Left lobe of liver (tissue), 2 donors: Measurements from ENCODE around the gene ITGAL. TPM values are rescaled to one million over a fixed set of nuclear protein-coding genes. Genes with fewer than 3 reads are reported as not detected.
A peak's percentile ranks its signal among the peaks of the same experiment; 100 is the strongest.
"Not testable (repeated sequence)": the region's sequence is repeated elsewhere in the genome, so short reads cannot be mapped to it uniquely, and the experiment has no call there.

Experiments used
- ATAC-seq: fragments of 200-7000 bp; cut with Tn5 transposase; one replicate; pipeline ENCODE4 v1.9.1; 2020; ENCODE audit warnings: mild to moderate bottlenecking, moderate library complexity
- DNase-seq: peaks from one replicate; pipeline ENCODE4 v3.0.0-alpha.2; 2020; ENCODE audit warnings: low spot score
- total RNA-seq: library from RNA; stranded (reverse); gene quantifications from one replicate; pipeline ENCODE4 v1.2.1, GENCODE V29; 2021
- donor health status: DM: no; HTN: no; CAD: no; lungs with moderate emphysema.
- donor health status: DM: no; HTN: yes; CAD: no.

Gene ITGAL
- total RNA-seq, 1 donor from 2014 or later = 11.0 TPM

GRCh38 chr16:30539000-30539964 lies 66.7 kb downstream of the ITGAL start:
- ATAC-seq = no peak
- DNase-seq = no peak

GRCh38 chr16:30539986-30540526 lies 67.5 kb downstream of the ITGAL start:
- not testable (repeated sequence) for DNase-seq, ATAC-seq

GRCh38 chr16:30540916-30541464 lies 68.4 kb downstream of the ITGAL start:
- DNase-seq, ATAC-seq: not testable (repeated sequence)

- ATAC-seq (no peak), DNase-seq (no peak)
Observed at GRCh38 chr16:30541502-30542329, 69.2 kb downstream of the ITGAL start.

- DNase-seq = no peak
Observed at GRCh38 chr16:30543067-30543466, 70.5 kb downstream of the ITGAL start.

GRCh38 chr16:30546115-30546514 lies 73.6 kb downstream of the ITGAL start:
- ATAC-seq (peak; percentile 21), DNase-seq (no peak)

More at GRCh38 chr16:30543067-30543466, 70.5 kb downstream of the ITGAL start:
- no peak for ATAC-seq

GRCh38 chr16:30548416-30549253 lies 76.1 kb downstream of the ITGAL start:
- no peak for ATAC-seq

GRCh38 chr16:30551781-30552180 lies 79.2 kb downstream of the ITGAL start:
- ATAC-seq = no peak

More at GRCh38 chr16:30548416-30549253, 76.1 kb downstream of the ITGAL start:
- DNase-seq = no peak

GRCh38 chr16:30552956-30553355 lies 80.4 kb downstream of the ITGAL start:
- no peak for ATAC-seq

More at GRCh38 chr16:30551781-30552180, 79.2 kb downstream of the ITGAL start:
- DNase-seq = no peak

GRCh38 chr16:30553393-30553899 lies 80.9 kb downstream of the ITGAL start:
- no peak for ATAC-seq
- DNase-seq = no peak

More at GRCh38 chr16:30552956-30553355, 80.4 kb downstream of the ITGAL start:
- DNase-seq = no peak

GRCh38 chr16:30554557-30555314 lies 82.2 kb downstream of the ITGAL start:
- ATAC-seq (no peak), DNase-seq (no peak)

- ATAC-seq (no peak), DNase-seq (no peak)
Observed at GRCh38 chr16:30555315-30556124, 83.0 kb downstream of the ITGAL start.

GRCh38 chr16:30556125-30556473 lies 83.6 kb downstream of the ITGAL start:
- DNase-seq (no peak), ATAC-seq (no peak)

GRCh38 chr16:30557707-30557956 lies 85.1 kb downstream of the ITGAL start:
- peak; percentile 1 for ATAC-seq
- DNase-seq = no peak

- peak; percentile 92 for ATAC-seq
Observed at GRCh38 chr16:30557957-30558788, 85.6 kb downstream of the ITGAL start, which contains the start of gene ZNF764. TSS of gene ZNF764 (minus strand) at chr16:30558374. CDS start at chr16:30558182, 192 bp downstream.

GRCh38 chr16:30558789-30559377 lies 86.3 kb downstream of the ITGAL start:
- DNase-seq = no peak
- no peak for ATAC-seq

More at GRCh38 chr16:30557957-30558788, 85.6 kb downstream of the ITGAL start, which contains the start of gene ZNF764:
- peak; percentile 99 for DNase-seq

GRCh38 chr16:30559690-30560089 lies 87.1 kb downstream of the ITGAL start:
- ATAC-seq (no peak), DNase-seq (no peak)
